Panc1 (cell line): ENCODE measurements around the gene WDR90. TPM values are rescaled to one million over a fixed set of nuclear protein-coding genes. Genes with fewer than 3 reads are reported as not detected.

Source experiments
- ATAC-seq: fragments of 200-7000 bp; cut with Tn5 transposase; 2 replicates; pipeline ENCODE4 v1.9.1; 2020; ENCODE audit warnings: mild to moderate bottlenecking, moderate library complexity
- BruUV-seq: library from RNA; stranded (reverse); fragments of 400-500 nt; replicated peaks from 2 replicates; lab custom pipeline; 2021; lab: Mats Ljungman, UMichigan
- CTCF ChIA-PET: fragments of 300-600 bp; sonication (Branson Sonifier 250); formaldehyde crosslinking; loops from one replicate; lab custom pipeline; 2022; ENCODE audit warnings: antibody characterized with exemption; lab: Charles Lee
- POLR2A ChIA-PET: fragments of 300-600 bp; sonication (Branson Sonifier 250); formaldehyde crosslinking; loops from one replicate; lab custom pipeline; 2022; ENCODE audit warnings: antibody characterized with exemption; lab: Charles Lee
- DNase-seq: peaks from one replicate; pipeline ENCODE4 v3.0.0-alpha.2; 2010; ENCODE audit warnings: low read depth, low spot score
- H3K27ac ChIP-seq: 2 replicates; pipeline ENCODE4 v1.5.1; 2011; ENCODE audit warnings: mild to moderate bottlenecking, low read length, inconsistent platforms
- H3K27me3 ChIP-seq: fragments of 200-500 bp; sonication (Bioruptor generic); 2 replicates; pipeline ENCODE4 v1.6.0; 2014; ENCODE audit warnings: low read length, inconsistent platforms; ENCODE audit not compliant: control insufficient read depth, insufficient read depth
- H3K36me3 ChIP-seq: fragments of 200-500 bp; sonication (Bioruptor generic); 2 replicates; pipeline ENCODE4 v1.5.1; 2014; ENCODE audit warnings: inconsistent platforms, mild to moderate bottlenecking, low read length, moderate library complexity; ENCODE audit not compliant: control insufficient read depth, insufficient read depth
- H3K4me1 ChIP-seq: 2 replicates; pipeline ENCODE4 v1.5.1; 2011; ENCODE audit warnings: inconsistent platforms, mild to moderate bottlenecking, low read length, moderate library complexity; ENCODE audit not compliant: control insufficient read depth, insufficient read depth
- H3K4me3 ChIP-seq, 2 experiments: 2 replicates each; pipeline ENCODE4 v1.5.1; 2011 to 2012; ENCODE audit warnings: low read depth in 2 of 2, low read length in 2 of 2, mild to moderate bottlenecking in 2 of 2, inconsistent platforms in 1 of 2, moderate library complexity in 1 of 2
- H3K9me3 ChIP-seq: fragments of 200-500 bp; sonication (Bioruptor generic); 2 replicates; pipeline ENCODE4 v1.5.1; 2014; ENCODE audit warnings: low read depth, mild to moderate bottlenecking, inconsistent platforms, low read length, moderate library complexity; ENCODE audit not compliant: control insufficient read depth, insufficient read depth
- CTCF ChIP-seq: fragments of 450-650 bp; IDR thresholded peaks from 2 replicates; pipeline ENCODE4 v1.5.1; 2017; ENCODE audit warnings: mild to moderate bottlenecking
- POLR2AphosphoS5 ChIP-seq: IDR thresholded peaks from 2 replicates; pipeline ENCODE4 v1.6.1; 2012; ENCODE audit warnings: mild to moderate bottlenecking, low read depth, low read length, moderate library complexity
- REST ChIP-seq, 2 experiments: IDR thresholded peaks; 2 replicates each; pipeline ENCODE4 v1.6.1; 2011 to 2012; ENCODE audit warnings: low read depth in 2 of 2, control low read depth in 1 of 2, low read length in 1 of 2, mild to moderate bottlenecking in 1 of 2, moderate library complexity in 1 of 2; ENCODE audit not compliant: insufficient read depth in 1 of 2
- SIN3A ChIP-seq: IDR thresholded peaks from 2 replicates; pipeline ENCODE4 v1.6.1; 2012; ENCODE audit warnings: low read depth, mild to moderate bottlenecking, low read length, moderate library complexity, borderline replicate concordance; ENCODE audit not compliant: insufficient read depth
- TCF7L2 ChIP-seq: IDR thresholded peaks from 2 replicates; pipeline ENCODE4 v1.6.1; 2011; ENCODE audit warnings: mild to moderate bottlenecking, low read depth, low read length, inconsistent platforms
- in situ Hi-C: cut with HindIII; loops from 2 replicates; pipeline ENCODE4 v1.10.0; 2016; ENCODE audit warnings: low sequenced_read_pairs, low pct_unique_long_range_greater_than_20kb
- intact Hi-C: fragments of 100-400 bp; cut with micrococcal nuclease; formaldehyde crosslinking; loops from one replicate; pipeline ENCODE4 v1.10.0; 2022; ENCODE audit not compliant: unreplicated experiment
- total RNA-seq: library from RNA; stranded (reverse); gene quantifications from one replicate; pipeline ENCODE4 v1.2.1, GENCODE V29; 2021; ENCODE audit not compliant: unreplicated experiment

WDR90 gene
- total RNA-seq, 1 experiment from 2014 or later: 58.9 TPM

GRCh38 chr16:676913-677312, 27.7 kb downstream of the WDR90 start:
- TF ChIP-seq POLR2AphosphoS5 (no peak), REST (IDR thresholded peaks at IDR 0.05; ENCODE audit: insufficient read depth in 1 of 2, low read depth in 2 of 2, low read length in 1 of 2) (no peak), SIN3A (no peak), TCF7L2 (no peak), CTCF (no peak)
- Histone ChIP-seq H3K4me1 (peaks cover 25% of the 10 kb centered on the region), H3K27me3 (no peaks in the 10 kb centered on the region), H3K36me3 (no peaks in the 10 kb centered on the region), H3K27ac (no peak overlapping the region), H3K9me3 (no peaks in the 10 kb centered on the region), H3K4me3 (no peak overlapping the region)
- DNase-seq: no peak
- ChIA-PET CTCF (no interaction called here), POLR2A (interaction anchor here (1.0 kb wide), 1 partner anchor 88 kb away, joined by 3 read pairs; no protein-coding TSS in a partner anchor)
- in situ Hi-C loops (no loop called here), intact Hi-C loops (no loop called here)
- no TSS peak for BruUV-seq
- no peak for ATAC-seq

GRCh38 chr16:677316-678190, 28.4 kb downstream of the WDR90 start:
- POLR2A ChIA-PET: no interaction called here
- no peak for TF ChIP-seq SIN3A
- TF ChIP-seq CTCF: no peak
- TF ChIP-seq POLR2AphosphoS5: no peak
- no peak for TF ChIP-seq TCF7L2
- no peak for TF ChIP-seq REST (IDR thresholded peaks at IDR 0.05; ENCODE audit: insufficient read depth in 1 of 2, low read depth in 2 of 2, low read length in 1 of 2)
- in situ Hi-C loops (no loop called here), intact Hi-C loops (no loop called here)
- no peak overlapping the region for H3K27ac ChIP-seq
- H3K9me3 ChIP-seq: no peaks in the 10 kb centered on the region
- no peak overlapping the region for H3K4me3 ChIP-seq
- no TSS peak for BruUV-seq
- H3K27me3 ChIP-seq: no peaks in the 10 kb centered on the region
- ATAC-seq (no peak), DNase-seq (no peak)
- peaks cover 31% of the 10 kb centered on the region for H3K4me1 ChIP-seq
- CTCF ChIA-PET: no interaction called here
- no peaks in the 10 kb centered on the region for H3K36me3 ChIP-seq
